Caco-2 (cell line): Measurements from ENCODE around the gene NUFIP1. TPM values are rescaled to one million over a fixed set of nuclear protein-coding genes. Genes with fewer than 3 reads are reported as not detected.
"Not testable (repeated sequence)": the region's sequence is repeated elsewhere in the genome, so short reads cannot be mapped to it uniquely, and the experiment has no call there.

ENCODE experiments used
- BruUV-seq: library from RNA; stranded (reverse); fragments of 400-500 nt; replicated peaks from 2 replicates; lab custom pipeline; 2021; lab: Mats Ljungman, UMichigan
- CTCF ChIA-PET: fragments of 300-600 bp; sonication (Branson Sonifier 250); formaldehyde crosslinking; loops from one replicate; lab custom pipeline; 2022; ENCODE audit warnings: antibody characterized with exemption; lab: Charles Lee
- POLR2A ChIA-PET: fragments of 300-600 bp; sonication (Branson Sonifier 250); formaldehyde crosslinking; loops from one replicate; lab custom pipeline; 2022; ENCODE audit warnings: antibody characterized with exemption; lab: Charles Lee
- DNase-seq, 2 experiments: peaks; one replicate each; pipeline versions ENCODE4 v3.0.0 to v3.0.0-alpha.2; 2020 to 2022
- H3K27me3 ChIP-seq: replicated peaks from 2 replicates; pipeline ENCODE4 v1.6.0; 2011; ENCODE audit warnings: low read length; ENCODE audit not compliant: control insufficient read depth, insufficient read depth
- H3K36me3 ChIP-seq: 2 replicates; pipeline ENCODE4 v1.5.1; 2011; ENCODE audit warnings: low read length; ENCODE audit not compliant: control insufficient read depth, insufficient read depth
- H3K4me1 ChIP-seq: fragments of 250-450 bp; sonication (Bioruptor Pico); 2 replicates; pipeline ENCODE4 v1.5.1; 2020; ENCODE audit warnings: mild to moderate bottlenecking
- H3K4me3 ChIP-seq: 2 replicates; pipeline ENCODE4 v1.5.1; 2011; ENCODE audit warnings: low read depth, mild to moderate bottlenecking, control low read depth, low read length
- H3K9me3 ChIP-seq: fragments of 250-450 bp; sonication (Bioruptor Pico); 2 replicates; pipeline ENCODE4 v1.5.1; 2020; ENCODE audit warnings: mild to moderate bottlenecking, moderate library complexity
- H3K27ac Mint-ChIP-seq: one replicate; pipeline ENCODE4 v1.8.0; 2022; ENCODE audit warnings: mixed read lengths; ENCODE audit not compliant: unreplicated experiment
- H3K27me3 Mint-ChIP-seq: one replicate; pipeline ENCODE4 v1.8.0; 2022; ENCODE audit warnings: mixed read lengths; ENCODE audit not compliant: insufficient read depth, unreplicated experiment
- H3K36me3 Mint-ChIP-seq: one replicate; pipeline ENCODE4 v1.8.0; 2022; ENCODE audit warnings: mild to moderate bottlenecking, mixed read lengths; ENCODE audit not compliant: insufficient read depth, unreplicated experiment
- H3K4me1 Mint-ChIP-seq: one replicate; pipeline ENCODE4 v1.8.0; 2022; ENCODE audit warnings: low read depth, mixed read lengths; ENCODE audit not compliant: unreplicated experiment
- H3K4me3 Mint-ChIP-seq: one replicate; pipeline ENCODE4 v1.8.0; 2022; ENCODE audit warnings: mild to moderate bottlenecking, moderate library complexity, mixed read lengths; ENCODE audit not compliant: unreplicated experiment
- H3K9me3 Mint-ChIP-seq: one replicate; pipeline ENCODE4 v1.8.0; 2022; ENCODE audit warnings: mixed read lengths; ENCODE audit not compliant: unreplicated experiment
- CTCF ChIP-seq, 2 experiments: fragments of 200-600 bp in 1 of 2; IDR thresholded peaks; 1 replicate in 1 of 2; 2 replicates in 1 of 2; pipeline versions ENCODE4 v1.5.1 to v1.8.0; 2011 to 2022; ENCODE audit warnings: antibody characterized with exemption in 1 of 2, control low read depth in 1 of 2, inconsistent platforms in 1 of 2, low read depth in 1 of 2, low read length in 1 of 2, mild to moderate bottlenecking in 1 of 2, moderate library complexity in 1 of 2; ENCODE audit not compliant: insufficient read depth in 1 of 2, severe bottlenecking in 1 of 2, unreplicated experiment in 1 of 2
- intact Hi-C: fragments of 100-400 bp; cut with micrococcal nuclease; formaldehyde crosslinking; loops from one replicate; pipeline ENCODE4 v1.10.0; 2022; ENCODE audit not compliant: unreplicated experiment
- total RNA-seq: library from RNA; stranded (reverse); gene quantifications from 2 replicates; pipeline ENCODE4 v1.2.3, GENCODE V29; 2022

Gene NUFIP1
- total RNA-seq, 1 experiment from 2014 or later, result 15.4 TPM

- Mint-ChIP-seq H3K9me3 (no peaks in the 10 kb centered on the region), H3K27ac (no peak overlapping the region), H3K4me1 (no peaks in the 10 kb centered on the region), H3K36me3 (peaks cover 29% of the 10 kb centered on the region), H3K4me3 (no peak overlapping the region), H3K27me3 (no peaks in the 10 kb centered on the region)
- POLR2A ChIA-PET, result no interaction called here
- H3K36me3 ChIP-seq, result no peaks in the 10 kb centered on the region
- H3K9me3 ChIP-seq, result 0 out of 2 replicates have a peak, but pooled peaks cover 4% of the 10 kb centered on the region
- BruUV-seq, result no TSS peak
- no peak for DNase-seq
- H3K4me3 ChIP-seq, result no peak overlapping the region
- intact Hi-C loops, result no loop called here
- H3K4me1 ChIP-seq, result no peaks in the 10 kb centered on the region
- TF ChIP-seq CTCF (IDR thresholded peaks at IDR 0.05; ENCODE audit: insufficient read depth in 1 of 2, low read depth in 1 of 2, low read length in 1 of 2, severe bottlenecking in 1 of 2, unreplicated experiment in 1 of 2), result no peak
- CTCF ChIA-PET, result no interaction called here
- no peaks in the 10 kb centered on the region for H3K27me3 ChIP-seq
Measured at GRCh38 chr13:45024847-45025246, 35.6 kb upstream of the NUFIP1 start.

- Histone ChIP-seq H3K36me3 (no peaks in the 10 kb centered on the region), H3K4me1 (no peaks in the 10 kb centered on the region), H3K9me3 (0 out of 2 replicates have a peak, but pooled peaks cover 4% of the 10 kb centered on the region), H3K4me3 (no peak overlapping the region), H3K27me3 (no peaks in the 10 kb centered on the region)
- Mint-ChIP-seq H3K4me1 (no peaks in the 10 kb centered on the region), H3K4me3 (no peak overlapping the region), H3K9me3 (no peaks in the 10 kb centered on the region), H3K27ac (no peak overlapping the region), H3K36me3 (peaks cover 46% of the 10 kb centered on the region), H3K27me3 (no peaks in the 10 kb centered on the region)
- DNase-seq, result no peak
- CTCF ChIA-PET, result no interaction called here
- BruUV-seq, result no TSS peak
- no peak for TF ChIP-seq CTCF (IDR thresholded peaks at IDR 0.05; ENCODE audit: insufficient read depth in 1 of 2, low read depth in 1 of 2, low read length in 1 of 2, severe bottlenecking in 1 of 2, unreplicated experiment in 1 of 2)
- intact Hi-C loops, result no loop called here
- POLR2A ChIA-PET, result no interaction called here
Measured at GRCh38 chr13:45021250-45021649, 32.0 kb upstream of the NUFIP1 start.

GRCh38 chr13:45019981-45020380, 30.7 kb upstream of the NUFIP1 start:
- H3K27me3 ChIP-seq, H3K27ac Mint-ChIP-seq, H3K9me3 ChIP-seq, H3K36me3 ChIP-seq, CTCF ChIA-PET, H3K27me3 Mint-ChIP-seq, DNase-seq, intact Hi-C loops, H3K4me1 ChIP-seq, POLR2A ChIA-PET, H3K9me3 Mint-ChIP-seq, H3K4me3 ChIP-seq, H3K4me3 Mint-ChIP-seq, H3K4me1 Mint-ChIP-seq, BruUV-seq: not testable (repeated sequence)
- H3K36me3 Mint-ChIP-seq, result peaks cover 54% of the 10 kb centered on the region
